HepG2 (cell line): ENCODE results near the gene LITAFD. TPM values are rescaled to one million over a fixed set of nuclear protein-coding genes. Genes with fewer than 3 reads are reported as not detected.

ENCODE experiments used
- CBX5 ChIP-seq: sonication (generic); formaldehyde crosslinking; IDR thresholded peaks from 2 replicates; pipeline ENCODE4 v1.4.0; 2020; ENCODE audit warnings: missing genetic modification reagents, borderline replicate concordance
- CENPX ChIP-seq: sonication (generic); formaldehyde crosslinking; IDR thresholded peaks from 2 replicates; pipeline ENCODE4 v1.9.0; 2021; ENCODE audit warnings: mild to moderate bottlenecking, missing genetic modification reagents, moderate library complexity
- GFI1 ChIP-seq: sonication (generic); formaldehyde crosslinking; IDR thresholded peaks from 2 replicates; pipeline ENCODE4 v1.5.0; 2020; ENCODE audit warnings: missing genetic modification reagents, mild to moderate bottlenecking, borderline replicate concordance
- MAF1 ChIP-seq: sonication (generic); formaldehyde crosslinking; IDR thresholded peaks from 2 replicates; pipeline ENCODE4 v1.5.0; 2020; ENCODE audit warnings: missing genetic modification reagents, borderline replicate concordance
- MEIS2 ChIP-seq: sonication (generic); formaldehyde crosslinking; IDR thresholded peaks from 2 replicates; pipeline ENCODE4 v1.9.0; 2021; ENCODE audit warnings: mild to moderate bottlenecking, missing genetic modification reagents
- NFYB ChIP-seq: sonication (generic); formaldehyde crosslinking; IDR thresholded peaks from 2 replicates; pipeline ENCODE4 v1.4.0; 2020; ENCODE audit warnings: missing genetic modification reagents
- RARA ChIP-seq: IDR thresholded peaks from 2 replicates; pipeline ENCODE4 v1.6.1; 2016; ENCODE audit warnings: missing genetic modification reagents, missing compliant biosample characterization
- STAG1 ChIP-seq: sonication (generic); formaldehyde crosslinking; IDR thresholded peaks from 2 replicates; pipeline ENCODE4 v1.4.0; 2020; ENCODE audit warnings: missing genetic modification reagents
- TIGD3 ChIP-seq: sonication (generic); formaldehyde crosslinking; IDR thresholded peaks from 2 replicates; pipeline ENCODE4 v1.5.1; 2020; ENCODE audit warnings: mild to moderate bottlenecking, missing genetic modification reagents, borderline replicate concordance
- TMF1 ChIP-seq: sonication (generic); formaldehyde crosslinking; IDR thresholded peaks from 2 replicates; pipeline ENCODE4 v1.8.1; 2022; ENCODE audit warnings: low read depth, missing genetic modification reagents
- WIZ ChIP-seq: sonication (generic); formaldehyde crosslinking; IDR thresholded peaks from 2 replicates; pipeline ENCODE4 v1.5.1; 2020; ENCODE audit warnings: mild to moderate bottlenecking, missing genetic modification reagents
- ZBTB3 ChIP-seq: sonication (generic); formaldehyde crosslinking; IDR thresholded peaks from 2 replicates; pipeline ENCODE4 v1.4.0; 2020; ENCODE audit warnings: low read depth, mild to moderate bottlenecking, moderate library complexity, missing genetic modification reagents, borderline replicate concordance
- ZNF138 ChIP-seq: sonication (generic); formaldehyde crosslinking; IDR thresholded peaks from 2 replicates; pipeline ENCODE4 v1.5.0; 2020; ENCODE audit warnings: mild to moderate bottlenecking, low read depth, missing genetic modification reagents
- ZNF205 ChIP-seq: IDR thresholded peaks from 2 replicates; pipeline ENCODE4 v1.6.1; 2018; ENCODE audit warnings: missing biosample characterization, missing genetic modification reagents
- ZNF292 ChIP-seq: sonication (generic); formaldehyde crosslinking; IDR thresholded peaks from 2 replicates; pipeline ENCODE4 v1.8.1; 2022; ENCODE audit warnings: mild to moderate bottlenecking, low read depth, missing genetic modification reagents, borderline replicate concordance
- ZNF296 ChIP-seq: sonication (generic); formaldehyde crosslinking; conservative IDR thresholded peaks from 2 replicates; pipeline ENCODE4 v1.5.0; 2020; ENCODE audit warnings: mild to moderate bottlenecking, missing genetic modification reagents
- ZNF326 ChIP-seq: sonication (generic); formaldehyde crosslinking; IDR thresholded peaks from 2 replicates; pipeline ENCODE4 v1.4.0; 2020; ENCODE audit warnings: missing genetic modification reagents, borderline replicate concordance
- ZNF432 ChIP-seq: sonication (generic); formaldehyde crosslinking; IDR thresholded peaks from 2 replicates; pipeline ENCODE4 v1.5.0; 2020; ENCODE audit warnings: missing genetic modification reagents, mild to moderate bottlenecking, borderline replicate concordance
- ZNF501 ChIP-seq: sonication (generic); formaldehyde crosslinking; IDR thresholded peaks from 2 replicates; pipeline ENCODE4 v1.5.1; 2020; ENCODE audit warnings: mild to moderate bottlenecking, moderate library complexity, missing genetic modification reagents
- ZNF562 ChIP-seq: sonication (generic); formaldehyde crosslinking; IDR thresholded peaks from 2 replicates; pipeline ENCODE4 v1.8.0; 2022; ENCODE audit warnings: missing genetic modification reagents, borderline replicate concordance
- ZNF589 ChIP-seq: sonication (generic); formaldehyde crosslinking; conservative IDR thresholded peaks from 2 replicates; pipeline ENCODE4 v1.8.0; 2022; ENCODE audit warnings: mild to moderate bottlenecking, moderate library complexity, missing genetic modification reagents
- ZNF777 ChIP-seq: sonication (generic); formaldehyde crosslinking; IDR thresholded peaks from 2 replicates; pipeline ENCODE4 v1.4.0; 2020; ENCODE audit warnings: missing genetic modification reagents
- ZSCAN29 ChIP-seq: sonication (generic); formaldehyde crosslinking; conservative IDR thresholded peaks from 2 replicates; pipeline ENCODE4 v1.4.0; 2020; ENCODE audit warnings: mild to moderate bottlenecking, missing genetic modification reagents
- ZZZ3 ChIP-seq: sonication (generic); formaldehyde crosslinking; IDR thresholded peaks from 2 replicates; pipeline ENCODE4 v1.4.0; 2020; ENCODE audit warnings: missing genetic modification reagents, mild to moderate bottlenecking, borderline replicate concordance
- polyA plus RNA-seq, 8 experiments: library from polyadenylated mRNA; depleted of rRNA in 3 of 8; stranded (reverse) in 7 of 8; unstranded in 1 of 8; fragments of >200 nt; fragmentation: Illumina TruSeq in 4 of 8; extraction: Trizol in 4 of 8; gene quantifications; 2 replicates each; pipeline versions ENCODE4 v1.2.1 to v1.2.3, GENCODE V29; 2011 to 2016; ENCODE audit warnings: low read depth in 4 of 8, missing spikeins in 1 of 8, mixed read lengths in 1 of 8; ENCODE audit not compliant: insufficient read depth in 1 of 8
- total RNA-seq, 5 experiments: library from RNA; depleted of rRNA; stranded (reverse); fragments of >200 nt; fragmentation: Illumina TruSeq; extraction: Trizol; gene quantifications; 2 replicates each; pipeline ENCODE4 v1.2.3, GENCODE V29; 2016; ENCODE audit warnings: low read depth in 1 of 5
- TF ChIP-seq, protein P1 (sequence below), 2 experiments: sonication (generic) in 1 of 2; formaldehyde crosslinking in 1 of 2; IDR thresholded peaks; 2 replicates each; pipeline versions ENCODE4 v1.4.0 to v1.6.1; 2018 to 2020; ENCODE audit warnings: missing genetic modification reagents in 2 of 2, borderline replicate concordance in 1 of 2, low read depth in 1 of 2, mild to moderate bottlenecking in 1 of 2, missing biosample characterization in 1 of 2
- TF ChIP-seq, protein P2 (sequence below): sonication (generic); formaldehyde crosslinking; IDR thresholded peaks from 2 replicates; pipeline ENCODE4 v1.8.0; 2023; ENCODE audit warnings: mild to moderate bottlenecking, missing genetic modification reagents

The LITAFD gene
- total and polyA plus RNA-seq, 2 of the 13 experiments (the other 11 are each of a cell fraction or from before 2014, with no cell fraction given): not detected

GRCh38 chr16:8869212-8869987 lies 12.8 kb upstream of the LITAFD start (continued):
- TF ChIP-seq, protein P1, sequence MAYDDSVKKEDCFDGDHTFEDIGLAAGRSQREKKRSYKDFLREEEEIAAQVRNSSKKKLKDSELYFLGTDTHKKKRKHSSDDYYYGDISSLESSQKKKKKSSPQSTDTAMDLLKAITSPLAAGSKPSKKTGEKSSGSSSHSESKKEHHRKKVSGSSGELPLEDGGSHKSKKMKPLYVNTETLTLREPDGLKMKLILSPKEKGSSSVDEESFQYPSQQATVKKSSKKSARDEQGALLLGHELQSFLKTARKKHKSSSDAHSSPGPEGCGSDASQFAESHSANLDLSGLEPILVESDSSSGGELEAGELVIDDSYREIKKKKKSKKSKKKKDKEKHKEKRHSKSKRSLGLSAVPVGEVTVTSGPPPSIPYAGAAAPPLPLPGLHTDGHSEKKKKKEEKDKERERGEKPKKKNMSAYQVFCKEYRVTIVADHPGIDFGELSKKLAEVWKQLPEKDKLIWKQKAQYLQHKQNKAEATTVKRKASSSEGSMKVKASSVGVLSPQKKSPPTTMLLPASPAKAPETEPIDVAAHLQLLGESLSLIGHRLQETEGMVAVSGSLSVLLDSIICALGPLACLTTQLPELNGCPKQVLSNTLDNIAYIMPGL (CRISPR knock-in tag; IDR thresholded peaks at IDR 0.05; ENCODE audit: borderline replicate concordance in 1 of 2, low read depth in 1 of 2): 0 out of 4 replicates have a peak, but pooled peaks of 1 of the 2 experiments have one; percentile 10
- TF ChIP-seq ZNF292 (CRISPR knock-in tag) (peak; percentile 10; the same call in 1 of the 2 replicates), CBX5 (CRISPR knock-in tag) (peak; percentile 65; the same call in 1 of the 2 replicates), ZNF777 (CRISPR knock-in tag) (peak; percentile 76), ZNF205 (no peak), CENPX (CRISPR knock-in tag) (no peak), ZZZ3 (CRISPR knock-in tag) (no peak), RARA (CRISPR knock-in tag) (peak; percentile 55; the same call in 1 of the 2 replicates), ZNF326 (no peak), GFI1 (CRISPR knock-in tag) (no peak), MAF1 (CRISPR knock-in tag) (0 out of 2 replicates have a peak, but pooled peaks have one; percentile 25), ZNF138 (CRISPR knock-in tag) (peak; percentile 14; the same call in 1 of the 2 replicates), STAG1 (CRISPR knock-in tag) (peak; percentile 27; the same call in 1 of the 2 replicates), MEIS2 (0 out of 2 replicates have a peak, but pooled peaks have one; percentile 43), WIZ (CRISPR knock-in tag) (0 out of 2 replicates have a peak, but pooled peaks have one; percentile 23), ZSCAN29 (CRISPR knock-in tag) (no peak), ZNF562 (CRISPR knock-in tag) (no peak), TIGD3 (CRISPR knock-in tag) (no peak), ZNF432 (CRISPR knock-in tag) (no peak), TMF1 (CRISPR knock-in tag) (0 out of 2 replicates have a peak, but pooled peaks have one; percentile 9), NFYB (CRISPR knock-in tag) (0 out of 2 replicates have a peak, but pooled peaks have one; percentile 47), ZNF501 (CRISPR knock-in tag) (peak; percentile 95), ZNF589 (CRISPR knock-in tag) (peak; percentile 90), ZNF296 (CRISPR knock-in tag) (no peak), ZBTB3 (CRISPR knock-in tag) (peak; percentile 46; the same call in 1 of the 2 replicates)
- TF ChIP-seq, protein P2, sequence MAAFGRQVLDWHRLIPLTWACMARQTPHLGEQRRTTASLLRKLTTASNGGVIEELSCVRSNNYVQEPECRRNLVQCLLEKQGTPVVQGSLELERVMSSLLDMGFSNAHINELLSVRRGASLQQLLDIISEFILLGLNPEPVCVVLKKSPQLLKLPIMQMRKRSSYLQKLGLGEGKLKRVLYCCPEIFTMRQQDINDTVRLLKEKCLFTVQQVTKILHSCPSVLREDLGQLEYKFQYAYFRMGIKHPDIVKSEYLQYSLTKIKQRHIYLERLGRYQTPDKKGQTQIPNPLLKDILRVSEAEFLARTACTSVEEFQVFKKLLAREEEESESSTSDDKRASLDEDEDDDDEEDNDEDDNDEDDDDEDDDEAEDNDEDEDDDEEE: 0 out of 2 replicates have a peak, but pooled peaks have one; percentile 4
